Panc1 (cell line): Measurements from ENCODE around the gene NDOR1. TPM values are rescaled to one million over a fixed set of nuclear protein-coding genes. Genes with fewer than 3 reads are reported as not detected.

Experiments
- ATAC-seq: fragments of 200-7000 bp; cut with Tn5 transposase; 2 replicates; pipeline ENCODE4 v1.9.1; 2020; ENCODE audit warnings: mild to moderate bottlenecking, moderate library complexity
- BruUV-seq: library from RNA; stranded (reverse); fragments of 400-500 nt; replicated peaks from 2 replicates; lab custom pipeline; 2021; lab: Mats Ljungman, UMichigan
- CTCF ChIA-PET: fragments of 300-600 bp; sonication (Branson Sonifier 250); formaldehyde crosslinking; loops from one replicate; lab custom pipeline; 2022; ENCODE audit warnings: antibody characterized with exemption; lab: Charles Lee
- POLR2A ChIA-PET: fragments of 300-600 bp; sonication (Branson Sonifier 250); formaldehyde crosslinking; loops from one replicate; lab custom pipeline; 2022; ENCODE audit warnings: antibody characterized with exemption; lab: Charles Lee
- DNase-seq: peaks from one replicate; pipeline ENCODE4 v3.0.0-alpha.2; 2010; ENCODE audit warnings: low read depth, low spot score
- H3K27ac ChIP-seq: 2 replicates; pipeline ENCODE4 v1.5.1; 2011; ENCODE audit warnings: mild to moderate bottlenecking, low read length, inconsistent platforms
- H3K27me3 ChIP-seq: fragments of 200-500 bp; sonication (Bioruptor generic); 2 replicates; pipeline ENCODE4 v1.6.0; 2014; ENCODE audit warnings: low read length, inconsistent platforms; ENCODE audit not compliant: control insufficient read depth, insufficient read depth
- H3K36me3 ChIP-seq: fragments of 200-500 bp; sonication (Bioruptor generic); 2 replicates; pipeline ENCODE4 v1.5.1; 2014; ENCODE audit warnings: inconsistent platforms, mild to moderate bottlenecking, low read length, moderate library complexity; ENCODE audit not compliant: control insufficient read depth, insufficient read depth
- H3K4me1 ChIP-seq: 2 replicates; pipeline ENCODE4 v1.5.1; 2011; ENCODE audit warnings: inconsistent platforms, mild to moderate bottlenecking, low read length, moderate library complexity; ENCODE audit not compliant: control insufficient read depth, insufficient read depth
- H3K4me3 ChIP-seq, 2 experiments: 2 replicates each; pipeline ENCODE4 v1.5.1; 2011 to 2012; ENCODE audit warnings: low read depth in 2 of 2, low read length in 2 of 2, mild to moderate bottlenecking in 2 of 2, inconsistent platforms in 1 of 2, moderate library complexity in 1 of 2
- H3K9me3 ChIP-seq: fragments of 200-500 bp; sonication (Bioruptor generic); 2 replicates; pipeline ENCODE4 v1.5.1; 2014; ENCODE audit warnings: low read depth, mild to moderate bottlenecking, inconsistent platforms, low read length, moderate library complexity; ENCODE audit not compliant: control insufficient read depth, insufficient read depth
- CTCF ChIP-seq: fragments of 450-650 bp; IDR thresholded peaks from 2 replicates; pipeline ENCODE4 v1.5.1; 2017; ENCODE audit warnings: mild to moderate bottlenecking
- POLR2AphosphoS5 ChIP-seq: IDR thresholded peaks from 2 replicates; pipeline ENCODE4 v1.6.1; 2012; ENCODE audit warnings: mild to moderate bottlenecking, low read depth, low read length, moderate library complexity
- REST ChIP-seq, 2 experiments: IDR thresholded peaks; 2 replicates each; pipeline ENCODE4 v1.6.1; 2011 to 2012; ENCODE audit warnings: low read depth in 2 of 2, control low read depth in 1 of 2, low read length in 1 of 2, mild to moderate bottlenecking in 1 of 2, moderate library complexity in 1 of 2; ENCODE audit not compliant: insufficient read depth in 1 of 2
- SIN3A ChIP-seq: IDR thresholded peaks from 2 replicates; pipeline ENCODE4 v1.6.1; 2012; ENCODE audit warnings: low read depth, mild to moderate bottlenecking, low read length, moderate library complexity, borderline replicate concordance; ENCODE audit not compliant: insufficient read depth
- TCF7L2 ChIP-seq: IDR thresholded peaks from 2 replicates; pipeline ENCODE4 v1.6.1; 2011; ENCODE audit warnings: mild to moderate bottlenecking, low read depth, low read length, inconsistent platforms
- in situ Hi-C: cut with HindIII; loops from 2 replicates; pipeline ENCODE4 v1.10.0; 2016; ENCODE audit warnings: low sequenced_read_pairs, low pct_unique_long_range_greater_than_20kb
- intact Hi-C: fragments of 100-400 bp; cut with micrococcal nuclease; formaldehyde crosslinking; loops from one replicate; pipeline ENCODE4 v1.10.0; 2022; ENCODE audit not compliant: unreplicated experiment
- total RNA-seq: library from RNA; stranded (reverse); gene quantifications from one replicate; pipeline ENCODE4 v1.2.1, GENCODE V29; 2021; ENCODE audit not compliant: unreplicated experiment

NDOR1 gene
- total RNA-seq, 1 experiment from 2014 or later: 15.6 TPM

- POLR2A ChIA-PET: no interaction called here
- CTCF ChIA-PET: no interaction called here
Measured at GRCh38 chr9:137264067-137264466, 58.6 kb downstream of the NDOR1 start.

GRCh38 chr9:137265496-137266161, 60.1 kb downstream of the NDOR1 start:
- Histone ChIP-seq H3K9me3 (no peaks in the 10 kb centered on the region), H3K4me3 (no peak overlapping the region), H3K27me3 (no peaks in the 10 kb centered on the region), H3K27ac (no peak overlapping the region), H3K36me3 (no peaks in the 10 kb centered on the region), H3K4me1 (no peaks in the 10 kb centered on the region)
- ChIA-PET POLR2A (no interaction called here), CTCF (interaction anchor here (0.6 kb wide), 1 partner anchor 19 kb away, joined by 3 read pairs; no protein-coding TSS in a partner anchor)
- in situ Hi-C loops: no loop called here
- intact Hi-C loops: no loop called here
- DNase-seq (no peak), ATAC-seq (no peak)
- TF ChIP-seq POLR2AphosphoS5: no peak
- no peak for TF ChIP-seq SIN3A
- no peak for TF ChIP-seq TCF7L2
- TF ChIP-seq REST (IDR thresholded peaks at IDR 0.05; ENCODE audit: insufficient read depth in 1 of 2, low read depth in 2 of 2, low read length in 1 of 2): no peak
- no peak for TF ChIP-seq CTCF
- no TSS peak for BruUV-seq

More at GRCh38 chr9:137264067-137264466, 58.6 kb downstream of the NDOR1 start:
- Histone ChIP-seq H3K4me3 (no peak overlapping the region), H3K36me3 (0 out of 2 replicates have a peak, but pooled peaks cover 3% of the 10 kb centered on the region), H3K27ac (no peak overlapping the region), H3K4me1 (no peaks in the 10 kb centered on the region), H3K9me3 (no peaks in the 10 kb centered on the region), H3K27me3 (no peaks in the 10 kb centered on the region)
- in situ Hi-C loops: no loop called here
- no TSS peak for BruUV-seq
- no peak for ATAC-seq
- intact Hi-C loops: no loop called here
- no peak for DNase-seq
- no peak for TF ChIP-seq REST (IDR thresholded peaks at IDR 0.05; ENCODE audit: insufficient read depth in 1 of 2, low read depth in 2 of 2, low read length in 1 of 2)
- TF ChIP-seq POLR2AphosphoS5: no peak
- no peak for TF ChIP-seq CTCF
- no peak for TF ChIP-seq TCF7L2
- TF ChIP-seq SIN3A: no peak
